K562 (cell line): ENCODE data around the gene STUB1. TPM values are rescaled to one million over a fixed set of nuclear protein-coding genes. Genes with fewer than 3 reads are reported as not detected.
A peak's percentile ranks its signal among the peaks of the same experiment; 100 is the strongest.

Source experiments
- ASH1L ChIP-seq: fragments of 450-650 bp; IDR thresholded peaks from 2 replicates; pipeline ENCODE4 v1.6.1; 2018; ENCODE audit warnings: borderline replicate concordance, mild to moderate bottlenecking, low read depth; ENCODE audit not compliant: partially characterized antibody
- BMI1 ChIP-seq: fragments of 150-350 bp; IDR thresholded peaks from 2 replicates; pipeline ENCODE4 v1.6.1; 2014; ENCODE audit warnings: low read length
- CEBPB ChIP-seq: fragments of 450-650 bp; IDR thresholded peaks from 2 replicates; pipeline ENCODE4 v1.6.1; 2016; ENCODE audit warnings: missing genetic modification characterization, missing compliant biosample characterization
- HNRNPK ChIP-seq: fragments of 200-400 bp; formaldehyde crosslinking; IDR thresholded peaks from one replicate; pipeline ENCODE4 v1.6.1; 2018; ENCODE audit warnings: mild to moderate bottlenecking, low read depth, low read length; ENCODE audit not compliant: poor library complexity, severe bottlenecking
- HOXB6 ChIP-seq: fragments of 250-450 bp; sonication (Bioruptor Pico); IDR thresholded peaks from 2 replicates; pipeline ENCODE4 v1.5.1; 2022; ENCODE audit warnings: mild to moderate bottlenecking, borderline replicate concordance
- JUNB ChIP-seq: fragments of 450-650 bp; formaldehyde crosslinking; conservative IDR thresholded peaks from 2 replicates; pipeline ENCODE4 v1.4.0; 2020; ENCODE audit warnings: mild to moderate bottlenecking
- MITF ChIP-seq: IDR thresholded peaks from 2 replicates; pipeline ENCODE4 v1.6.1; 2014; ENCODE audit warnings: antibody characterized with exemption
- NFATC3 ChIP-seq: fragments of 450-650 bp; IDR thresholded peaks from 2 replicates; pipeline ENCODE4 v1.6.1; 2017; ENCODE audit warnings: mild to moderate bottlenecking
- OTX1 ChIP-seq: fragments of 450-650 bp; formaldehyde crosslinking; IDR thresholded peaks from 2 replicates; pipeline ENCODE4 v1.4.0; 2022; ENCODE audit warnings: mild to moderate bottlenecking
- PML ChIP-seq: IDR thresholded peaks from 2 replicates; pipeline ENCODE4 v1.6.1; 2012; ENCODE audit warnings: low read length, inconsistent platforms
- RBM14 ChIP-seq: fragments of 200-400 bp; formaldehyde crosslinking; IDR thresholded peaks from 2 replicates; pipeline ENCODE4 v1.6.1; 2018; ENCODE audit warnings: low read depth, mild to moderate bottlenecking, low read length, moderate library complexity, borderline replicate concordance; ENCODE audit not compliant: insufficient read depth
- SREBF2 ChIP-seq: sonication (generic); formaldehyde crosslinking; IDR thresholded peaks from 2 replicates; pipeline ENCODE4 v1.4.0; 2020; ENCODE audit warnings: mild to moderate bottlenecking, missing genetic modification reagents
- TARDBP ChIP-seq: fragments of 450-650 bp; IDR thresholded peaks from 2 replicates; pipeline ENCODE4 v1.6.1; 2016
- TSC22D4 ChIP-seq: fragments of 450-650 bp; IDR thresholded peaks from 2 replicates; pipeline ENCODE4 v1.6.1; 2016; ENCODE audit warnings: missing genetic modification characterization, missing biosample characterization, control low read depth
- YY1 ChIP-seq, 3 experiments: IDR thresholded peaks; 2 replicates each; pipeline ENCODE4 v1.6.1; 2011; ENCODE audit warnings: low read length in 2 of 3, mild to moderate bottlenecking in 2 of 3, moderate library complexity in 2 of 3, borderline replicate concordance in 1 of 3, control low read depth in 1 of 3, low read depth in 1 of 3; ENCODE audit not compliant: insufficient read depth in 3 of 3, insufficient replicate concordance in 2 of 3, control insufficient read depth in 1 of 3, insufficient read length in 1 of 3; ENCODE audit errors: extremely low read depth in 1 of 3
- ZNF121 ChIP-seq: sonication (generic); formaldehyde crosslinking; conservative IDR thresholded peaks from 2 replicates; pipeline ENCODE4 v1.8.0; 2022; ENCODE audit warnings: missing genetic modification reagents
- ZNF134 ChIP-seq: fragments of 250-450 bp; sonication (Bioruptor Pico); conservative IDR thresholded peaks from 2 replicates; pipeline ENCODE4 v1.4.0; 2020
- polyA plus RNA-seq, 8 experiments: library from polyadenylated mRNA; depleted of rRNA in 4 of 8; stranded (reverse) in 5 of 8; unstranded in 3 of 8; fragments of >200 nt; fragmentation: Nextera tagmentation in 2 of 8; fragmentation: Illumina TruSeq in 1 of 8; extraction: Ambion mirVana in 2 of 8; extraction: Trizol in 1 of 8; gene quantifications; 2 replicates each; pipeline versions ENCODE4 v1.2.1 to v1.2.3, GENCODE V29; 2011 to 2014; ENCODE audit warnings: inconsistent platforms in 1 of 8, missing spikeins in 1 of 8
- total RNA-seq, 7 experiments: library from RNA; depleted of rRNA in 6 of 7; stranded (reverse); fragments of >200 nt in 6 of 7; fragmentation: Illumina TruSeq in 2 of 7; extraction: Trizol in 2 of 7; gene quantifications; 2 replicates each; pipeline versions ENCODE4 v1.2.1 to v1.2.3, GENCODE V29; 2011 to 2021; ENCODE audit warnings: low replicate concordance in 1 of 7
- TF ChIP-seq, protein P1 (sequence below): IDR thresholded peaks from 2 replicates; pipeline ENCODE4 v1.6.1; 2011; ENCODE audit not compliant: insufficient read length; ENCODE audit errors: extremely low read depth
- TF ChIP-seq, protein P2 (sequence below): sonication (generic); formaldehyde crosslinking; IDR thresholded peaks from 2 replicates; pipeline ENCODE4 v1.8.0; 2022; ENCODE audit warnings: mild to moderate bottlenecking, missing genetic modification reagents
- TF ChIP-seq, protein P3 (sequence below): IDR thresholded peaks from 3 replicates; pipeline ENCODE4 v1.6.1; 2011; ENCODE audit warnings: borderline replicate concordance, mild to moderate bottlenecking; ENCODE audit not compliant: insufficient read length, insufficient read depth

The STUB1 gene
- total and polyA plus RNA-seq, 9 of the 15 experiments (the other 6 are each of a cell fraction or from before 2014, with no cell fraction given) = 10.6 to 251 (median 152) TPM

- TF ChIP-seq PML = no peak
- no peak for TF ChIP-seq TSC22D4 (tag)
- no peak for TF ChIP-seq CEBPB (tag)
- no peak for TF ChIP-seq BMI1
- no peak for TF ChIP-seq ZNF121
- peak in 2 of 3 experiments; percentile 26 to 59 for TF ChIP-seq YY1 (IDR thresholded peaks at IDR 0.05; ENCODE audit: borderline replicate concordance in 1 of 3, control insufficient read depth in 1 of 3, extremely low read depth in 1 of 3, insufficient read depth in 3 of 3, insufficient read length in 1 of 3, insufficient replicate concordance in 2 of 3, low read depth in 1 of 3, low read length in 2 of 3)
- no peak for TF ChIP-seq NFATC3
- TF ChIP-seq, protein P1, sequence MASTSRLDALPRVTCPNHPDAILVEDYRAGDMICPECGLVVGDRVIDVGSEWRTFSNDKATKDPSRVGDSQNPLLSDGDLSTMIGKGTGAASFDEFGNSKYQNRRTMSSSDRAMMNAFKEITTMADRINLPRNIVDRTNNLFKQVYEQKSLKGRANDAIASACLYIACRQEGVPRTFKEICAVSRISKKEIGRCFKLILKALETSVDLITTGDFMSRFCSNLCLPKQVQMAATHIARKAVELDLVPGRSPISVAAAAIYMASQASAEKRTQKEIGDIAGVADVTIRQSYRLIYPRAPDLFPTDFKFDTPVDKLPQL = no peak
- no peak for TF ChIP-seq HNRNPK
- no peak for TF ChIP-seq RBM14
- TF ChIP-seq MITF = no peak
- TF ChIP-seq ASH1L = no peak
- TF ChIP-seq, protein P2, sequence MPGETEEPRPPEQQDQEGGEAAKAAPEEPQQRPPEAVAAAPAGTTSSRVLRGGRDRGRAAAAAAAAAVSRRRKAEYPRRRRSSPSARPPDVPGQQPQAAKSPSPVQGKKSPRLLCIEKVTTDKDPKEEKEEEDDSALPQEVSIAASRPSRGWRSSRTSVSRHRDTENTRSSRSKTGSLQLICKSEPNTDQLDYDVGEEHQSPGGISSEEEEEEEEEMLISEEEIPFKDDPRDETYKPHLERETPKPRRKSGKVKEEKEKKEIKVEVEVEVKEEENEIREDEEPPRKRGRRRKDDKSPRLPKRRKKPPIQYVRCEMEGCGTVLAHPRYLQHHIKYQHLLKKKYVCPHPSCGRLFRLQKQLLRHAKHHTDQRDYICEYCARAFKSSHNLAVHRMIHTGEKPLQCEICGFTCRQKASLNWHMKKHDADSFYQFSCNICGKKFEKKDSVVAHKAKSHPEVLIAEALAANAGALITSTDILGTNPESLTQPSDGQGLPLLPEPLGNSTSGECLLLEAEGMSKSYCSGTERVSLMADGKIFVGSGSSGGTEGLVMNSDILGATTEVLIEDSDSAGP (CRISPR knock-in tag) = peak; percentile 61; the same call in 1 of the 2 replicates
- TF ChIP-seq HOXB6 (CRISPR knock-in tag) = no peak
- TF ChIP-seq OTX1 = no peak
- TF ChIP-seq ZNF134 (CRISPR knock-in tag) = no peak
- TF ChIP-seq SREBF2 = no peak
- no peak for TF ChIP-seq JUNB
- TF ChIP-seq, protein P3, sequence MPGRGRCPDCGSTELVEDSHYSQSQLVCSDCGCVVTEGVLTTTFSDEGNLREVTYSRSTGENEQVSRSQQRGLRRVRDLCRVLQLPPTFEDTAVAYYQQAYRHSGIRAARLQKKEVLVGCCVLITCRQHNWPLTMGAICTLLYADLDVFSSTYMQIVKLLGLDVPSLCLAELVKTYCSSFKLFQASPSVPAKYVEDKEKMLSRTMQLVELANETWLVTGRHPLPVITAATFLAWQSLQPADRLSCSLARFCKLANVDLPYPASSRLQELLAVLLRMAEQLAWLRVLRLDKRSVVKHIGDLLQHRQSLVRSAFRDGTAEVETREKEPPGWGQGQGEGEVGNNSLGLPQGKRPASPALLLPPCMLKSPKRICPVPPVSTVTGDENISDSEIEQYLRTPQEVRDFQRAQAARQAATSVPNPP = no peak
- peak; percentile 45; the same call in 1 of the 2 replicates for TF ChIP-seq TARDBP
Measured at GRCh38 chr16:695355-696089, 15.3 kb downstream of the STUB1 start (continued).
